Skeletal muscle satellite cell (primary cell): ENCODE data around the gene NDUFC1. TPM values are rescaled to one million over a fixed set of nuclear protein-coding genes. Genes with fewer than 3 reads are reported as not detected.
"Not testable (repeated sequence)": the region's sequence is repeated elsewhere in the genome, so short reads cannot be mapped to it uniquely, and the experiment has no call there.

ENCODE experiments used
- H3K27me3 ChIP-seq: 2 replicates; pipeline ENCODE4 v1.7.0; 2013; ENCODE audit warnings: low read length; ENCODE audit not compliant: control insufficient read depth, insufficient read depth
- H3K36me3 ChIP-seq: 2 replicates; pipeline ENCODE4 v1.7.0; 2013; ENCODE audit warnings: mild to moderate bottlenecking, control low read depth, low read length; ENCODE audit not compliant: insufficient read depth
- H3K4me1 ChIP-seq: 2 replicates; pipeline ENCODE4 v1.7.0; 2013; ENCODE audit warnings: low read length; ENCODE audit not compliant: control insufficient read depth, insufficient read depth
- H3K4me2 ChIP-seq: 2 replicates; pipeline ENCODE4 v1.7.0; 2013; ENCODE audit warnings: mild to moderate bottlenecking, low read length
- H3K4me3 ChIP-seq: 2 replicates; pipeline ENCODE4 v1.7.0; 2013; ENCODE audit warnings: low read length
- H3K9ac ChIP-seq: 2 replicates; pipeline ENCODE4 v1.7.0; 2013; ENCODE audit warnings: mild to moderate bottlenecking, low read depth, low read length, moderate library complexity
- H3K9me3 ChIP-seq: replicated peaks from 2 replicates; pipeline ENCODE4 v1.7.0; 2013; ENCODE audit warnings: mild to moderate bottlenecking, control low read depth, low read length
- total RNA-seq: library from RNA; depleted of rRNA; stranded (reverse); fragments of >200 nt; gene quantifications from 2 replicates; pipeline ENCODE4 v1.2.3, GENCODE V29; 2012; rRNA removed

NDUFC1 gene
- 52.2 and 54.2 TPM in 2 replicates for total RNA-seq

GRCh38 chr4:139301821-139302611 is at the start of gene NDUFC1:
NDUFC1 (minus strand) TSS chr4:139302477; CDS start chr4:139295798, 6,679 bp downstream.
- peak within 1 kb of the TSS; percentile 94 for H3K4me2 ChIP-seq
- H3K4me1 ChIP-seq: peaks cover 23% of the 10 kb centered on the region
- H3K4me3 ChIP-seq: peak within 1 kb of the TSS; percentile 94
- peaks cover 11% of the 10 kb centered on the region for H3K36me3 ChIP-seq
- H3K27me3 ChIP-seq: no peaks in the 10 kb centered on the region
- no peaks in the 10 kb centered on the region for H3K9me3 ChIP-seq
- peak within 1 kb of the TSS; percentile 96 for H3K9ac ChIP-seq

DNA sequence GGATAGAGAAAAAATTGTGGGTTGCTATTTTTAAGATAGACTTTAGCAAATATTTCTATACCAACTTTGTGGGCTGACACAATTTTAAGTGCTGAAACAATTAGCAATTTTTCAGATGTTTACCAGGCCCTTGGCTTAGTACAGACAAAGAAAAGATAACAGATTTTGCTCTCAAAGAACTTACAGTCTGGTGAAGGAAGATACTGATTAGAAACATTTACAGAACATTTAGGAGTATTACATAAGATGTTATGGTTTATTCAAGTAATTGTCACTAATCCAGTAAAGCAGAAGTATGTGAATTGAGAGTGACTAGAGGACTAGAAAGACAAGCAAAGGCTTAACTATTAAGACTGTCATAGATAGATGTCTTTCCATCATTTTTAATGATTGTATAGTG is 35.3 kb upstream of the NDUFC1 start:
- no peak overlapping the region for H3K4me3 ChIP-seq
- H3K4me1 ChIP-seq: no peaks in the 10 kb centered on the region
- H3K9ac ChIP-seq: no peak overlapping the region
- peaks cover 29% of the 10 kb centered on the region for H3K36me3 ChIP-seq
- H3K27me3 ChIP-seq: no peaks in the 10 kb centered on the region
- H3K4me2 ChIP-seq: no peak overlapping the region
- H3K9me3 ChIP-seq: no peaks in the 10 kb centered on the region

DNA sequence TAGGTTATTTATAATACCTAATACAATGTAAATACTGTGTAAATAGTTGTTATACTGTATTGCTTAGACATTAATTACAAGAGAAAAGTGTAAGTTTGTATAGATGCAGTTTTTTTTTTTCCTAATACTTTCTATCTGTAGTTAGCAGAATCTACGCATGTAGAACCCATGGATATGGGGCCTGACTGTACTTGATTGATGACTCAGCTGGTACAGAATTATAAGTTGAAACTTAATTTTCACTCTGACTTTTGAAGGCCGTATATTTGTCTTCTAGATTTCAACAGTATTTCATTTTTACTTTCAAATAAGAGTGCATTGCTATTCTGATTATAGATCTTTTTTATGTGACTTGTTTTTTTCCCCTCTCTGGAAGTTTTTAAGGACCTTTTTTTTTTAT is 30.8 kb upstream of the NDUFC1 start:
- H3K9me3 ChIP-seq: no peaks in the 10 kb centered on the region
- no peaks in the 10 kb centered on the region for H3K27me3 ChIP-seq
- H3K36me3 ChIP-seq: peaks cover 22% of the 10 kb centered on the region
- H3K4me3 ChIP-seq: no peak overlapping the region
- no peak overlapping the region for H3K4me2 ChIP-seq
- H3K9ac ChIP-seq: no peak overlapping the region
- H3K4me1 ChIP-seq: peaks cover 5% of the 10 kb centered on the region

- Histone ChIP-seq H3K4me3 (no peak overlapping the region), H3K4me2 (no peak overlapping the region), H3K36me3 (peaks cover 17% of the 10 kb centered on the region), H3K9me3 (no peaks in the 10 kb centered on the region), H3K27me3 (no peaks in the 10 kb centered on the region), H3K9ac (no peak overlapping the region), H3K4me1 (peaks cover 5% of the 10 kb centered on the region)
These were observed 28.9 kb upstream of the NDUFC1 start for GRCh38 chr4:139331185-139331584.

DNA sequence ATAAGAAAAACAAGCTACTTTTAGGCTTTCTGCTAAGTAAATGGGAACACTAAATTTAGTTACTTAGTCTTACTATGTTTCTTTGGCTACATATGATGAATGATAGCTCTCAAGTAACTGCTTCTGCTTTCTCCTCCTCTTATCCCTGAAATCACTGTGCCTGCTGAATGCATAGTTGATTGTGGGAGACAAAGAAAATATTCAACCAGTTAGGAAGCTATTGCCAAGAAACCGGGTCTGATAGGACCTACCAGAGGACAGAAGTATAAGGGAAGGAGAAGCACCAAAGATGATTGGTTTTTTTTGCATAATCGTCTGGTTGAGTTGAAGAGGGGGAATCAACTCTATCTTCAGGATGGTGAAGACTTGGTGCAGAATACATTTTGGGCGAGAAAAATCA is 28.0 kb upstream of the NDUFC1 start:
- Histone ChIP-seq H3K27me3 (no peaks in the 10 kb centered on the region), H3K36me3 (peaks cover 10% of the 10 kb centered on the region), H3K4me3 (no peak overlapping the region), H3K9ac (no peak overlapping the region), H3K4me2 (no peak overlapping the region), H3K4me1 (peaks cover 5% of the 10 kb centered on the region), H3K9me3 (no peaks in the 10 kb centered on the region)

GRCh38 chr4:139329665-139330200 is 27.5 kb upstream of the NDUFC1 start:
- H3K4me1 ChIP-seq: peaks cover 5% of the 10 kb centered on the region
- no peaks in the 10 kb centered on the region for H3K9me3 ChIP-seq
- H3K9ac ChIP-seq: no peak overlapping the region
- no peaks in the 10 kb centered on the region for H3K27me3 ChIP-seq
- H3K4me3 ChIP-seq: no peak overlapping the region
- peaks cover 10% of the 10 kb centered on the region for H3K36me3 ChIP-seq
- no peak overlapping the region for H3K4me2 ChIP-seq

DNA sequence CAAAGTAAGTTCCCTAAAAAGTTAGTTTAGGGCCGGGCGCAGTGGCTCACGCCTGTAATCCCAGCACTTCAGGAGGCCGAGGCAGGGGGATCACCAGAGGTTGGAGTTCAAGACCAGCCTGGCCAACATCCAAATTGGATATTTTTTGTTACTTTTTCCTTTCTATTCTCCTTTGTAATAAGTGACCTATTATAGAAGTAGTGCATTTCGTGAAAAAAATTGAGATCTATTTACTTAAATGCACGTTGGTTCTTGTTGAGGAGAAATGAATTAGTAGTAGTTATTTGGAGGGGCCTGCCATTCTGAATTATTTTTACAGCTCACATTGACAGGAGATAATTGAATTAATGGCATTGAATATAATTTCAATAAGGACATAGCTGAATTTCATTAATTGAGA is 22.3 kb upstream of the NDUFC1 start:
- no peak overlapping the region for H3K4me3 ChIP-seq
- H3K4me2 ChIP-seq: no peak overlapping the region
- H3K4me1 ChIP-seq: peaks cover 5% of the 10 kb centered on the region
- no peaks in the 10 kb centered on the region for H3K27me3 ChIP-seq
- no peak overlapping the region for H3K9ac ChIP-seq
- H3K36me3 ChIP-seq: peaks cover 7% of the 10 kb centered on the region
- H3K9me3 ChIP-seq: no peaks in the 10 kb centered on the region

DNA sequence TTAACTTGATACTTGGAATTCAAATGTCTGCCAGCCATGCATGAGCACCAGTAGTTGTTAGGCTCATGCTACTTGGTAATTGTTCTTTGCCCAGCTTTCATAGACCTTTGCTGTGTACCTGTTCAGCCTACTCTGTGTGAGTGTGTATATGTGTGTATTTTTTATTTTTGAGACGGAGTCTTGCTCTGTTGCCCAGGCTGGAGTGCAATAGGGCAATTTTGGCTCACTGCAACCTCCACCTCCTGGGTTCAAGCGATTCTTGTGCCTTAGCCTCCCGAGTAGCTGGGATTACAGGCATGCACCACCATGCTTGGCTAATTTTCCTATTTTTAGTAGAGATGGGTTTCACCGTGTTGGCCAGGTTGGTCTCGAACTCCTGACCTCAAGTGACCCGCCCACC is 20.3 kb upstream of the NDUFC1 start:
- H3K4me1 ChIP-seq, H3K27me3 ChIP-seq, H3K9me3 ChIP-seq, H3K4me3 ChIP-seq, H3K4me2 ChIP-seq, H3K36me3 ChIP-seq, H3K9ac ChIP-seq: not testable (repeated sequence)

DNA sequence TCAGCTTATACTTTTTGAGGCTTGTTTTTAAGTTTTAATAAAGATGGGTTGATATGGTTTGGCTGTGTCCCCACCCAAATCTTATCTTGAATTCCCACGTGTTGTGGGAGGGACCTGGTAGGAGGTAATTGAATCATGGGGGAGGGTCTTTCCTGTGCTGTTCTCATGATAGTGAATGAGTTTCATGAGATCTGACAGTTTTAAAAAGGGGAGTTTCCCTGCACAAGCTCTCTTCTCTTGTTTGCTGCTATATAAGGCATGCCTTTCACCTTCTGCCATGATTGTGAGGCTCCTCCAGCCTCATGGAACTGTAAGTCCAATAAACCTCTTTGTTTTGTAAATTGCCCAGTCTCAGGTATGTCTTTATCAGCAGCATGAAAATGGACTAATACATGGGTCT is 19.8 kb upstream of the NDUFC1 start:
- not testable (repeated sequence) for H3K36me3 ChIP-seq, H3K9ac ChIP-seq

DNA sequence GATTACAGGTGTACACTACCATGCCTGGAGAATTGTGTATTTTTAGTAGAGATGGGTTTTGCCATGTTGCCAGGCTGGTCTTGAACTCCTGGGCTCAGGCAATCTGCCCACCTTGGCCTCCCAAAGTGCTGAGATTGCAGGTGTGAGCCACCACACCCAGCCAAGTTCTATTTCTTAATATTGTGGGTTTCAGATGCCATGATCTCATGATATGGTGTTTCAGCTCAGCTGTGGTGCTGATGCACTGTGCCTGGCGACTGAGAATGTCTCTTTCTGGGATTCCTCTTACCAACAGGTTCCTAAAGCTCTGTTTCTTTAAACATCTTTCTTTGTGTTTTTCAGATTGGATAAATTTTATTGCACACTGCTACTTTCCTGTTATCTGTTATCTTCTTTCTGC is 17.3 kb upstream of the NDUFC1 start:
- no peak overlapping the region for H3K4me3 ChIP-seq
- peaks cover 5% of the 10 kb centered on the region for H3K4me1 ChIP-seq
- no peaks in the 10 kb centered on the region for H3K36me3 ChIP-seq

More for the DNA sequence above, 19.8 kb upstream of the NDUFC1 start:
- H3K27me3 ChIP-seq, H3K9me3 ChIP-seq, H3K4me3 ChIP-seq, H3K4me2 ChIP-seq, H3K4me1 ChIP-seq: not testable (repeated sequence)

DNA sequence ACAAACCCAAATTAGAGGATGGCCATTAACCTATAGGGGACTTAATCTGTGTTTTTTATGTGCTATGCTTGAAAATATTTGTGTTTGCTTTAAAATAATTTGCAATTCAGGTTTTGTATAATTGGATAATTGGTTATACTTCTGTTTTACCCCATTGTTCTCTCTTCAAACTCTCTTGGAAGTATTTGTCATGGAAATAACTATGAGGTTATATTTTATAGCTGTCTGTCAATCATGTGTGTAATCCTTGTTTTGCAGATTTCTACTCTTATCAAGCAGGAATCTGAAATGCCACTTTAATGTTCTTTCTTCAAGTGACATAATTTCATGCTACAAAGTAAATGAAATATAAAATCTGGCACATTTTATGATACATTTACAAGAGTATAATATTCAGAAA is 15.4 kb upstream of the NDUFC1 start:
- no peaks in the 10 kb centered on the region for H3K36me3 ChIP-seq
- H3K4me3 ChIP-seq: no peak overlapping the region
- H3K27me3 ChIP-seq: no peaks in the 10 kb centered on the region

More for the DNA sequence above, 17.3 kb upstream of the NDUFC1 start:
- H3K27me3 ChIP-seq: no peaks in the 10 kb centered on the region
- H3K9ac ChIP-seq: no peak overlapping the region
- H3K4me2 ChIP-seq: no peak overlapping the region
- H3K9me3 ChIP-seq: no peaks in the 10 kb centered on the region

GRCh38 chr4:139316733-139317132 is 14.5 kb upstream of the NDUFC1 start:
- Histone ChIP-seq H3K27me3 (no peaks in the 10 kb centered on the region), H3K36me3 (no peaks in the 10 kb centered on the region), H3K4me3 (no peak overlapping the region), H3K9me3 (no peaks in the 10 kb centered on the region), H3K9ac (no peak overlapping the region), H3K4me1 (peaks cover 3% of the 10 kb centered on the region), H3K4me2 (no peak overlapping the region)

More for the DNA sequence above, 15.4 kb upstream of the NDUFC1 start:
- Histone ChIP-seq H3K9ac (no peak overlapping the region), H3K9me3 (no peaks in the 10 kb centered on the region), H3K4me1 (peaks cover 3% of the 10 kb centered on the region), H3K4me2 (no peak overlapping the region)
